BJ (cell line): ENCODE measurements around the gene OPCML. TPM values are rescaled to one million over a fixed set of nuclear protein-coding genes. Genes with fewer than 3 reads are reported as not detected.

Experiments
- CTCF ChIA-PET: fragments of 350-600 bp; formaldehyde crosslinking; extraction: SDS; loops from one replicate; lab custom pipeline; 2021; ENCODE audit warnings: antibody characterized with exemption, inconsistent platforms; lab: Yijun Ruan, JAX
- POLR2A ChIA-PET: fragments of 300-600 bp; sonication (Branson Sonifier 250); formaldehyde crosslinking; extraction: SDS; loops from one replicate; lab custom pipeline; 2021; ENCODE audit warnings: antibody characterized with exemption; lab: Charles Lee
- DNase-seq: peaks from one replicate; pipeline ENCODE4 v3.0.0-alpha.2; 2011; ENCODE audit warnings: low read depth
- H3K27me3 ChIP-seq: 2 replicates; pipeline ENCODE4 v1.6.0; 2011; ENCODE audit warnings: low read length; ENCODE audit not compliant: control insufficient read depth, insufficient read depth
- H3K36me3 ChIP-seq: 2 replicates; pipeline ENCODE4 v1.5.1; 2011; ENCODE audit warnings: low read length; ENCODE audit not compliant: control insufficient read depth, insufficient read depth
- H3K4me3 ChIP-seq: 2 replicates; pipeline ENCODE4 v1.5.1; 2011; ENCODE audit warnings: low read depth, mild to moderate bottlenecking, control low read depth, low read length
- CTCF ChIP-seq: IDR thresholded peaks from 2 replicates; pipeline ENCODE4 v1.5.1; 2011; ENCODE audit warnings: low read depth, mild to moderate bottlenecking, control low read depth, inconsistent platforms, low read length, moderate library complexity; ENCODE audit not compliant: insufficient read depth
- polyA plus RNA-seq: library from polyadenylated mRNA; depleted of rRNA; stranded (reverse); fragments of >200 nt; gene quantifications from 2 replicates; pipeline ENCODE4 v1.2.3, GENCODE V29; 2011

OPCML gene
- polyA plus RNA-seq, 1 experiment, result 2.0 TPM

- TF ChIP-seq CTCF, result no peak
- ChIA-PET CTCF (no interaction called here), POLR2A (no interaction called here)
- DNase-seq, result no peak
- H3K4me3 ChIP-seq, result no peak overlapping the region
- no peaks in the 10 kb centered on the region for H3K36me3 ChIP-seq
- H3K27me3 ChIP-seq, result no peaks in the 10 kb centered on the region
These were observed 382.6 kb downstream of the OPCML start for GRCh38 chr11:133149698-133150097.

GRCh38 chr11:133147625-133148024 is 384.7 kb downstream of the OPCML start:
- H3K4me3 ChIP-seq, result no peak overlapping the region
- TF ChIP-seq CTCF, result no peak
- CTCF ChIA-PET, result interaction anchor here (0.6 to 1.0 kb wide), 2 partner anchors 14 to 21 kb away, joined by 3 read pairs; no protein-coding TSS in a partner anchor
- POLR2A ChIA-PET, result no interaction called here
- no peak for DNase-seq
- H3K27me3 ChIP-seq, result no peaks in the 10 kb centered on the region
- H3K36me3 ChIP-seq, result no peaks in the 10 kb centered on the region

- ChIA-PET POLR2A (no interaction called here), CTCF (no interaction called here)
- Histone ChIP-seq H3K27me3 (no peaks in the 10 kb centered on the region), H3K4me3 (no peak overlapping the region), H3K36me3 (no peaks in the 10 kb centered on the region)
- TF ChIP-seq CTCF, result no peak
- DNase-seq, result no peak
These were observed 385.5 kb downstream of the OPCML start for GRCh38 chr11:133146697-133147306.

GRCh38 chr11:133137939-133138338 is 394.4 kb downstream of the OPCML start:
- no peak for DNase-seq
- POLR2A ChIA-PET, result no interaction called here
- CTCF ChIA-PET, result no interaction called here
- H3K4me3 ChIP-seq, result no peak overlapping the region
- no peaks in the 10 kb centered on the region for H3K36me3 ChIP-seq
- H3K27me3 ChIP-seq, result no peaks in the 10 kb centered on the region
- TF ChIP-seq CTCF, result no peak

- CTCF ChIA-PET, result no interaction called here
- H3K4me3 ChIP-seq, result no peak overlapping the region
- no peaks in the 10 kb centered on the region for H3K27me3 ChIP-seq
- DNase-seq, result no peak
- TF ChIP-seq CTCF, result no peak
- POLR2A ChIA-PET, result no interaction called here
- H3K36me3 ChIP-seq, result no peaks in the 10 kb centered on the region
These were observed 395.0 kb downstream of the OPCML start for GRCh38 chr11:133137270-133137669.
